ENCODE measurements around the gene G6PC2. TPM values are rescaled to one million over a fixed set of nuclear protein-coding genes. Genes with fewer than 3 reads are reported as not detected.

Gene G6PC2
- total RNA-seq, 1 donor from 2014 or later, result not detected

DNA sequence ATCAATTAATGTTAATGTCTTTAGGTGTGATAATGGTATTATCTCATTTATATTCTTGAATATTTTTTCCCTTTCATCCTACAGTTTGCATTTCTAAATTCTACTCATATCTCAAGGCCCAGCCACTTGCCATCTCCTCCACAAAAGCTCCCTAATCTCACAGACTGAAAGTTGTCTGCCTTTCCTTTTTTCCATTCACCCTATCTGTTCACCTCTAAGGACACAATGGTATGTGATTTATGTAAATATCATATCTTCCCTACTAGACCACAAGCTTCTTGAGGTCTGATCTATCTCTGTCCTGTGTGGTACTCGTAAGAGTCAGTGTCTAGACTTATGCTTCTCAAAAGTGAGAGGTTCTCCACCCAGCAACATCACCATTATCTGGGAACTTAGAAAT, 7.0 kb upstream of the G6PC2 start:
- H4K20me1 ChIP-seq (ENCODE audit: insufficient read depth, low read length), result no peaks in the 10 kb centered on the region
- no peak overlapping the region for H2AFZ ChIP-seq (ENCODE audit: low read depth, low read length)
- H3K9ac ChIP-seq (ENCODE audit: low read length), result no peak overlapping the region
- H3K4me1 Mint-ChIP-seq (ENCODE audit: low read depth, unreplicated experiment), result no peaks in the 10 kb centered on the region
- H3K36me3 Mint-ChIP-seq (ENCODE audit: low read depth, unreplicated experiment), result no peaks in the 10 kb centered on the region
- H3K27ac ChIP-seq (ENCODE audit: low read depth, low read length), result no peak overlapping the region
- no peak overlapping the region for H3K27ac Mint-ChIP-seq (ENCODE audit: unreplicated experiment)
- FAIRE-seq (no peak), DNase-seq (ENCODE audit: low read depth) (no peak)
- H3K4me3 ChIP-seq (ENCODE audit: insufficient read depth, low read depth, low read length), result no peak overlapping the region
- no peak overlapping the region for H3K4me2 ChIP-seq (ENCODE audit: low read length)
- H3K4me1 ChIP-seq (ENCODE audit: insufficient read depth, low read length), result no peaks in the 10 kb centered on the region
- H3K9me3 ChIP-seq (ENCODE audit: insufficient read depth, low read depth, low read length), result no peaks in the 10 kb centered on the region
- H3K36me3 ChIP-seq (ENCODE audit: insufficient read depth, low read length), result no peaks in the 10 kb centered on the region
- H3K27me3 ChIP-seq (ENCODE audit: insufficient read depth, low read length), result no peaks in the 10 kb centered on the region
- no peak overlapping the region for H3K4me3 Mint-ChIP-seq (ENCODE audit: unreplicated experiment)
- H3K27me3 Mint-ChIP-seq (ENCODE audit: low read depth, unreplicated experiment), result peaks cover 8% of the 10 kb centered on the region
- peaks cover 11% of the 10 kb centered on the region for H3K79me2 ChIP-seq (ENCODE audit: insufficient read depth, low read length)
- TF ChIP-seq, protein P1, sequence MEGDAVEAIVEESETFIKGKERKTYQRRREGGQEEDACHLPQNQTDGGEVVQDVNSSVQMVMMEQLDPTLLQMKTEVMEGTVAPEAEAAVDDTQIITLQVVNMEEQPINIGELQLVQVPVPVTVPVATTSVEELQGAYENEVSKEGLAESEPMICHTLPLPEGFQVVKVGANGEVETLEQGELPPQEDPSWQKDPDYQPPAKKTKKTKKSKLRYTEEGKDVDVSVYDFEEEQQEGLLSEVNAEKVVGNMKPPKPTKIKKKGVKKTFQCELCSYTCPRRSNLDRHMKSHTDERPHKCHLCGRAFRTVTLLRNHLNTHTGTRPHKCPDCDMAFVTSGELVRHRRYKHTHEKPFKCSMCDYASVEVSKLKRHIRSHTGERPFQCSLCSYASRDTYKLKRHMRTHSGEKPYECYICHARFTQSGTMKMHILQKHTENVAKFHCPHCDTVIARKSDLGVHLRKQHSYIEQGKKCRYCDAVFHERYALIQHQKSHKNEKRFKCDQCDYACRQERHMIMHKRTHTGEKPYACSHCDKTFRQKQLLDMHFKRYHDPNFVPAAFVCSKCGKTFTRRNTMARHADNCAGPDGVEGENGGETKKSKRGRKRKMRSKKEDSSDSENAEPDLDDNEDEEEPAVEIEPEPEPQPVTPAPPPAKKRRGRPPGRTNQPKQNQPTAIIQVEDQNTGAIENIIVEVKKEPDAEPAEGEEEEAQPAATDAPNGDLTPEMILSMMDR (IDR thresholded peaks at IDR 0.05; ENCODE audit: insufficient read depth, low read depth, low read length), result no peak
- TF ChIP-seq EZH2 (IDR thresholded peaks at IDR 0.05; ENCODE audit: insufficient read depth, low read length), result no peak
- H3K9me3 Mint-ChIP-seq (ENCODE audit: unreplicated experiment), result no peaks in the 10 kb centered on the region

DNA sequence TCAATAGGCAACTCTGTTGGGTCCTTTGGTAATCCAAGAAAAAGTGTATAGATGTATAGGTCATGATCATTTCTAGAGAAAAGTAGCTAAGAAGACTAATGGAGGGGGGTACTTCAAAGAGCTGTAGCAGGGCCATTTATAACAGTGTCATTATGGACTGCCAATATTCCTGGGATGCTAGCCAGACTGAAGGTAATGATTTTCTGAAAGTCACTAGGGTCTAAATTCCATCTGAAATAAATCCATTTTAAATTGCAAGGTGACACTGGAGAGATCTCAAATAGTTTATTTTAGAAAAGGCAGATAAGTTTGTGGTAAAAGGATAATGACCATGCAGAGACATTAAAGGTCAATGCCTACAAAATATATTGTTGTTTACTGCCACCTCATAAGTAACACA, 6.4 kb upstream of the G6PC2 start:
- H3K9me3 ChIP-seq (ENCODE audit: insufficient read depth, low read depth, low read length), result no peaks in the 10 kb centered on the region
- H3K4me3 Mint-ChIP-seq (ENCODE audit: unreplicated experiment), result no peak overlapping the region
- FAIRE-seq, result no peak

DNA sequence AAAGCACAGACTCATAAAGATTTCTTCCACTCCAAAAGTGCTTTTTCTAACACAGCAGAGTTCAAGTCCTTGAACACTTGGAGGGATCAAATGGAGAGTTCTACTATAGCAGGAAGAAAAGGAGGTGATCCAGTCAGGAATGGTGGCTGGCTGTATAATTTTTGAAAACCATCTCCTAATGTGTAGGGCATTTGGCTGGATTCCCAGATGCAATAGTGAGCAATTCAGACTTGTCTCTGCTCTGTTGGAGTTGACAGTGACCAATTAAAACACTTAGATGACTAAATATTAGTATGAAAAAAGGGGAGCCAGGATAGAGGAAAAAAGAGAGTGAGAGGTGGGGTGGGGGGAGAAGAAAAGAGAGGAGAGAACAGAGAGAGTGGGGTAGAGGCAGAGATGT, 5.3 kb upstream of the G6PC2 start:
- Mint-ChIP-seq H3K4me1 (ENCODE audit: low read depth, unreplicated experiment) (no peaks in the 10 kb centered on the region), H3K4me3 (ENCODE audit: unreplicated experiment) (no peak overlapping the region)
- TF ChIP-seq, protein P1 (IDR thresholded peaks at IDR 0.05; ENCODE audit: insufficient read depth, low read depth, low read length), result no peak

More for the DNA sequence above, 6.4 kb upstream of the G6PC2 start:
- Histone ChIP-seq H3K4me3 (ENCODE audit: insufficient read depth, low read depth, low read length) (no peak overlapping the region), H3K36me3 (ENCODE audit: insufficient read depth, low read length) (no peaks in the 10 kb centered on the region), H3K9ac (ENCODE audit: low read length) (no peak overlapping the region), H3K4me1 (ENCODE audit: insufficient read depth, low read length) (no peaks in the 10 kb centered on the region), H3K27me3 (ENCODE audit: insufficient read depth, low read length) (no peaks in the 10 kb centered on the region), H3K4me2 (ENCODE audit: low read length) (no peak overlapping the region), H2AFZ (ENCODE audit: low read depth, low read length) (no peak overlapping the region), H3K27ac (ENCODE audit: low read depth, low read length) (no peak overlapping the region), H4K20me1 (ENCODE audit: insufficient read depth, low read length) (no peaks in the 10 kb centered on the region), H3K79me2 (ENCODE audit: insufficient read depth, low read length) (peaks cover 5% of the 10 kb centered on the region)
- Mint-ChIP-seq H3K27ac (ENCODE audit: unreplicated experiment) (no peak overlapping the region), H3K36me3 (ENCODE audit: low read depth, unreplicated experiment) (no peaks in the 10 kb centered on the region), H3K9me3 (ENCODE audit: unreplicated experiment) (no peaks in the 10 kb centered on the region), H3K27me3 (ENCODE audit: low read depth, unreplicated experiment) (peaks cover 8% of the 10 kb centered on the region), H3K4me1 (ENCODE audit: low read depth, unreplicated experiment) (no peaks in the 10 kb centered on the region)
- TF ChIP-seq EZH2 (IDR thresholded peaks at IDR 0.05; ENCODE audit: insufficient read depth, low read length), result no peak
- TF ChIP-seq, protein P1 (IDR thresholded peaks at IDR 0.05; ENCODE audit: insufficient read depth, low read depth, low read length), result no peak
- no peak for DNase-seq (ENCODE audit: low read depth)

More for the DNA sequence above, 5.3 kb upstream of the G6PC2 start:
- Histone ChIP-seq H3K79me2 (ENCODE audit: insufficient read depth, low read length) (no peaks in the 10 kb centered on the region), H2AFZ (ENCODE audit: low read depth, low read length) (no peak overlapping the region), H3K9ac (ENCODE audit: low read length) (no peak overlapping the region), H3K9me3 (ENCODE audit: insufficient read depth, low read depth, low read length) (no peaks in the 10 kb centered on the region), H3K27me3 (ENCODE audit: insufficient read depth, low read length) (no peaks in the 10 kb centered on the region), H3K27ac (ENCODE audit: low read depth, low read length) (no peak overlapping the region), H3K4me2 (ENCODE audit: low read length) (no peak overlapping the region), H4K20me1 (ENCODE audit: insufficient read depth, low read length) (no peaks in the 10 kb centered on the region), H3K4me1 (ENCODE audit: insufficient read depth, low read length) (no peaks in the 10 kb centered on the region), H3K4me3 (ENCODE audit: insufficient read depth, low read depth, low read length) (no peak overlapping the region), H3K36me3 (ENCODE audit: insufficient read depth, low read length) (no peaks in the 10 kb centered on the region)
- Mint-ChIP-seq H3K27me3 (ENCODE audit: low read depth, unreplicated experiment) (peaks cover 8% of the 10 kb centered on the region), H3K27ac (ENCODE audit: unreplicated experiment) (no peak overlapping the region), H3K36me3 (ENCODE audit: low read depth, unreplicated experiment) (no peaks in the 10 kb centered on the region), H3K9me3 (ENCODE audit: unreplicated experiment) (no peaks in the 10 kb centered on the region)
- no peak for DNase-seq (ENCODE audit: low read depth)
- no peak for FAIRE-seq

Measured in astrocyte (in vitro differentiated cells and primary cell).